SK-N-SH (cell line): ENCODE data around the gene GTF3C2.
A peak's percentile ranks its signal among the peaks of the same experiment; 100 is the strongest.

Experiments
- CTCF ChIP-seq: fragments of 200-600 bp; sonication (generic); IDR thresholded peaks from 2 replicates; pipeline ENCODE4 v1.6.1; 2017; ENCODE audit warnings: antibody characterized with exemption, mild to moderate bottlenecking, moderate library complexity
- FOXM1 ChIP-seq: IDR thresholded peaks from 2 replicates; pipeline ENCODE4 v1.4.0; 2012; ENCODE audit warnings: low read depth, mild to moderate bottlenecking
- GABPA ChIP-seq: IDR thresholded peaks from 2 replicates; pipeline ENCODE4 v1.4.0; 2012; ENCODE audit warnings: low read depth, mild to moderate bottlenecking
- MXI1 ChIP-seq: IDR thresholded peaks from 2 replicates; pipeline ENCODE4 v1.6.1; 2012; ENCODE audit warnings: mild to moderate bottlenecking, low read depth, low read length, improper control_type of control experiment
- RFX5 ChIP-seq: IDR thresholded peaks from 2 replicates; pipeline ENCODE4 v1.6.1; 2012; ENCODE audit warnings: mild to moderate bottlenecking, improper control_type of control experiment, low read length
- TAF1 ChIP-seq: IDR thresholded peaks from 2 replicates; pipeline ENCODE4 v1.6.1; 2012; ENCODE audit warnings: low read depth, mild to moderate bottlenecking, low read length, moderate library complexity, borderline replicate concordance
- TCF12 ChIP-seq: IDR thresholded peaks from 2 replicates; pipeline ENCODE4 v1.4.0; 2012
- TEAD4 ChIP-seq: IDR thresholded peaks from 2 replicates; pipeline ENCODE4 v1.4.0; 2012; ENCODE audit warnings: mild to moderate bottlenecking, borderline replicate concordance; ENCODE audit not compliant: insufficient read depth
- TF ChIP-seq, protein P1 (sequence below): IDR thresholded peaks from 2 replicates; pipeline ENCODE4 v1.6.1; 2012; ENCODE audit warnings: mild to moderate bottlenecking, low read depth, low read length, moderate library complexity

- TF ChIP-seq TAF1 (no peak), TEAD4 (no peak), RFX5 (no peak), TCF12 (no peak), MXI1 (no peak), CTCF (peak; percentile 49), FOXM1 (no peak), GABPA (no peak)
- TF ChIP-seq, protein P1, sequence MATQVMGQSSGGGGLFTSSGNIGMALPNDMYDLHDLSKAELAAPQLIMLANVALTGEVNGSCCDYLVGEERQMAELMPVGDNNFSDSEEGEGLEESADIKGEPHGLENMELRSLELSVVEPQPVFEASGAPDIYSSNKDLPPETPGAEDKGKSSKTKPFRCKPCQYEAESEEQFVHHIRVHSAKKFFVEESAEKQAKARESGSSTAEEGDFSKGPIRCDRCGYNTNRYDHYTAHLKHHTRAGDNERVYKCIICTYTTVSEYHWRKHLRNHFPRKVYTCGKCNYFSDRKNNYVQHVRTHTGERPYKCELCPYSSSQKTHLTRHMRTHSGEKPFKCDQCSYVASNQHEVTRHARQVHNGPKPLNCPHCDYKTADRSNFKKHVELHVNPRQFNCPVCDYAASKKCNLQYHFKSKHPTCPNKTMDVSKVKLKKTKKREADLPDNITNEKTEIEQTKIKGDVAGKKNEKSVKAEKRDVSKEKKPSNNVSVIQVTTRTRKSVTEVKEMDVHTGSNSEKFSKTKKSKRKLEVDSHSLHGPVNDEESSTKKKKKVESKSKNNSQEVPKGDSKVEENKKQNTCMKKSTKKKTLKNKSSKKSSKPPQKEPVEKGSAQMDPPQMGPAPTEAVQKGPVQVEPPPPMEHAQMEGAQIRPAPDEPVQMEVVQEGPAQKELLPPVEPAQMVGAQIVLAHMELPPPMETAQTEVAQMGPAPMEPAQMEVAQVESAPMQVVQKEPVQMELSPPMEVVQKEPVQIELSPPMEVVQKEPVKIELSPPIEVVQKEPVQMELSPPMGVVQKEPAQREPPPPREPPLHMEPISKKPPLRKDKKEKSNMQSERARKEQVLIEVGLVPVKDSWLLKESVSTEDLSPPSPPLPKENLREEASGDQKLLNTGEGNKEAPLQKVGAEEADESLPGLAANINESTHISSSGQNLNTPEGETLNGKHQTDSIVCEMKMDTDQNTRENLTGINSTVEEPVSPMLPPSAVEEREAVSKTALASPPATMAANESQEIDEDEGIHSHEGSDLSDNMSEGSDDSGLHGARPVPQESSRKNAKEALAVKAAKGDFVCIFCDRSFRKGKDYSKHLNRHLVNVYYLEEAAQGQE = no peak
Measured at GRCh38 chr2:27378096-27378808, 21.7 kb upstream of the GTF3C2 start.
